Brain pericyte (primary cell): Measurements from ENCODE around the gene PRM3.
"Not testable (repeated sequence)": the region's sequence is repeated elsewhere in the genome, so short reads cannot be mapped to it uniquely, and the experiment has no call there.

Experiments
- DNase-seq: peaks from one replicate; pipeline ENCODE4 v3.0.0-alpha.2; 2012; ENCODE audit warnings: low read depth, low spot score

Gene PRM3

DNA sequence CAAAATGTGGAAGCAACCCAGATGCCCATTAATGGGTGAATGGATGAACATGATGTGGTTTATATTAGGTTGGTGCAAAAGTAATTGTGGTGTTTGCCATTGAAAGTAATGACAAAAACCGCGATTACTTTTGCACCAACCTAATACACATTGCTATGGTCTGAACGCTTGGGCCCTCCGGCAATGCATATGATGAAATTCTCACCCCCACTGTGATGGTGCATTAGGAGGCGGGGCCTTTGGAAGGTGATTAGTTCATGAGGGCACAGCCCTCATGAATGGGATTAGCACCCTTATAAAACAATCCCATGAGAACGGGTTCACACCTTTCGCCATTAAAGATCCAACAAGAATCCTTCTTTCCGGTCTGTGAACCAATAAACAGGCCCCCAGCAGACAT lies 33.0 kb upstream of the PRM3 start:
- no peak for DNase-seq

DNA sequence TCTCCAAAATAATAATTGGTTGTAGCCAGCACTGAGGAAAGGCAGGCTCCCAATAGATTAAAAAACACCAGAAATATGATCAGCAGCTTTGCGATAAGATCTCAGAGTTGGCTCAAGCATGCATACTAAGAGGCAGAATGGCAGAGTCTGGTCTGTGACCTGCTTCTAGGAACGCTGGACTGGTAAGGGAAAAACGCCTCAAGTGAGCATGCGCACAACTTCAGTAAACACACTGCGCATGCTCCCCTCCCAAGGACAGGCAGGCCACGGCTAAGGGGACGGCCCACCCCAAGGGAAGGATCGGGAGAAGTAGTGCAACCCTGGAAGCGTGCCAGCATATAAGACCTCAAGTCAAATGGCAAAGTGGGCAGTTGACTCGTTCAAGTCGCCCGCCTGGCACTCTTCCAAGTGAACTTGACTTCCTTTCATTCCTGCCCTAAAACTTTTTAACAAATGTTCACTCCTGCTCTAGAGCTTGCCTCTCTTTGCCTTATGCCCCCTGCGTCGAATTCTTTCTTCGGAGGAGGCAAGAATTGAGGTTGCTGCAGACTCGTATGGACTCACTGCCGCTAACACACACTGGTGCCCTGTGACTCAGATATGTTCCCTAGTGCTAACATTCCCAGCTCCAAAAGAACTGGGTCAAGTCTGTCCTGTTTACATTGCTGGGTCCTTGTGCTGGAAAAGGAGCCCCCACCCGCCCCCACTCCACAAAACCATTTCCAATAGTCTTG lies 30.1 kb upstream of the PRM3 start:
- no peak for DNase-seq

DNA sequence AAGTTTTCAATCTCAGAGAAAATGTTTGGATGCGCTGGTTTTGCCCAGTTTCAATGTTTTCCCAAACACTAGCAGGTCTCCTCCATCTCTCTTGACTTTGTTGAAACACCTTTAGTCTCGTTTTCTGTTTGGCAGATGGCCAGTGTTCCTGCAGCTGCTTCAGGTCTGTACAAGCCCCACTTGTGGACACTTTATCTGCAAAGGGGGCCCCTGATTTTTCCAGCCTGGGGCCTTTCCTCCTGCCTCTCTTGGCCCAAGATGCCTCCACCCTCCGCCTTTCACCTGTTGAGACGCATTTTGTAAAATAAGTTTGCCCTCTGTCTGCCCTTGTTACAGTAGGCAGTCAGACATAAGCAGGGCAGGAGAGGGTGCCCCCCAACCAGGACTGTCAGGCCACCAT lies 29.5 kb upstream of the PRM3 start:
- no peak for DNase-seq

DNA sequence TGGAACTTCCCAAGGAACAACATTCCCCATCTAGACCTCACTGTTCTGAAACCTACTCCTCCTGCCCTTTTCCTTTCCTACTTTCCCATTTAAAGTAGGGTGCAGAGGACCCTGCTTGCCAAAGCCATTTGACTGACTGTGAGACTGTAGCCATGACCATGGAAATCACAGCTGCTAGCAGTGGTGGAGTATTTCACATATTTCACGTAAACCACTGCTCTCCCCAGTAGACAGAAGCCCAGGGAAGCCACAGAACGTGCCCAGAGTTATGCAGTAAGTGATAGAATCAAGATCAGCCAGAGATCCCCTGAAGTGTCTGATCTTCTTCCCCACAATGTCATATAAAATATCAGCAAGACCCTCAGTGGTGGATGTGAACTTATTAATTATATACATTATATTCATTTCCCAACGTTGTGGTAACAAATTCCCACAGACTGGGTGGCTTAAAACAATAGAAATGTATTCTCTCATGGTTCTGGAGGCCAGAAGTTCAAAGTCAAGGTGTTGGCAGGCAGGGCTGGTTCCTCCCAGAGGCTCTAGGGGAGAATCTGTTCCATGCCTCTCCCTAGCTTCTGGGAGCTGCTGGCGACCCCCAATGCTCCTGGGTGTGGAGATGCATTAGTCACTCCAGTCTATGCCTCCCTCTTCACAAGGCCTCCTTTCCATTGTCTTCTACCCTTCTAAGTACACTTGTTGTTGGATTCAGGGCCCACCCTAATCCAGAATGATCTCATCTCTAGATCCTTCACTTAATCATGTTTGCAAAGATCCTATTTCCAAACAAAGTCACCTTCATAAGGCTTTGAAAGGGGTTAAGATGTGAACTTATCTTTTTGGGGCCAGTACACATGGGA lies 28.4 kb upstream of the PRM3 start:
- no peak for DNase-seq

DNA sequence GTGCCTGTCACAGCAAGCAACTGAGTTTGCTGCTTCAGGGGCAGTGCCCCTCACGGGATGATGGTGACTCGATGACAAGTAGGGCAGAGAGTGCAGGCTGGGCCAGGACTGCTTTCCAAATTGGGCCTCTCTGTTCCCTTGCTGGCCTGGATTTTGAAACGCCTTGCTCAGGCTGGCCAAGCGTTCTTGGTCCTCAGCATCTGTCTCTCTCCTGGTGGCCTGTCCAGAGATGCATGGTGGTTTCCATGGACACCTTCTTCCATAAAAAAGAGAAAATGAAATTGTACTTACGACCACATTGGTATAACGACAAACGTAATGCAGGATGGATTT lies 27.1 kb upstream of the PRM3 start:
- DNase-seq = no peak

DNA sequence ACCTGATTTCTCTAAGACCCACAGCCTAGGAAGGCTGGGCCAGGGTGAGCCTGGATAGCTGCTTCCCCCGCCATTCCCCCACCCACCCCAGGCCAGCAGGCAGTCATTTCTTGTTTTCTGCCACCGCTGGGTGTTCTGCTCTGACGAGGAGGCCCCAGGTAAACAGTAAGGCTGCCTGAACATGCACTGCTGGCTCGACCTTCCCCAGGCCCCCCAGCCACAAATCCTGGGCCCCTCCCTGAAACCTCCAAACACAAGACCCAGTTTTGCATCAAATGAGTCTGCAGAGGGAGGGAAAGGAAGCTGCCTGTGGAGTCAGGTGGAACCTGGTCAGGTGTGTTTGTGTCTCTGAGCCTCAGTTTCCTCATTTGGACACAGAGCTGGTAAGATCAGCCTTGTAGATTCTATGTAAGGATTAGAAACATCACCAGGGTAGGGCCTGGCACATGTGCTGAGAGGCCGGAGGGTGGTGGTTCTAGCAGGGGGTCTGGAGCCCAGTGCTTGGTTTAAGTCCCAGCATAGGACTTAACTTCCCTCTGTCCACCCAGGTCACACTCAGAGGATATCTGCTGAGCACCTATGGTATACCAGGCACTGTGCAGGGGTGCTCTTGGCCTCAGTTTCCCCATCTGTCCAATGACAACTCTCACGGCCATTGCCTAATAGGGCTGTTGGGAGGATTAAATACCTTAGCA lies 26.6 kb upstream of the PRM3 start:
- DNase-seq = no peak

DNA sequence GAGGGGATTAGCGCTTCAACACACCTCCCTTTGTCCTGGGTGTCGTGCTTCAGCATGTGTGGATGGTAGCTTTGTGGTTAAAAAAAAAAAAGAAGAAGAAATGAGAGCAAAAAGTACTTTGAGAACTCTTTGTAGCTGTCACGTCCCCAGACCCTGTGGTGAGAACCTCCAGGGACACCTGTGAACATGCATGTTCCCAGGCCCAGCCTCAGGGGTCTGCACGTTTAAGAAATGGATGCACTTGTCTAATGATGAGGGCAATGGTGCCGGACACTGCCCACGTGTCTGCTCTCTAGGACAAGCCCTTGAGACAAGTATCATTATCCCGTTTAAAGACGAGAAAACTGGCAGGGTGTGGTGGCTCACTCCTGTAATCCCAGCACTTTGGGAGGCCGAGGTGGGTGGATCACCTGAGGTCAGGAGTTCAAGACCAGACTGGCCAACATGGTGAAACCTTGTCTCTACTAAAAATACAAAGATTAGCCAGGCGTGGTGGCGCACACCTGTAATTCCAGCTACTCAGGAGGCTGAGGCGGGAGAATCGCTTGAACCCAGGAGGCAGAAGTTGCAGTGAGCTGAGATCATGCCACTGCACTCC lies 25.6 kb upstream of the PRM3 start:
- not testable (repeated sequence) for DNase-seq

DNA sequence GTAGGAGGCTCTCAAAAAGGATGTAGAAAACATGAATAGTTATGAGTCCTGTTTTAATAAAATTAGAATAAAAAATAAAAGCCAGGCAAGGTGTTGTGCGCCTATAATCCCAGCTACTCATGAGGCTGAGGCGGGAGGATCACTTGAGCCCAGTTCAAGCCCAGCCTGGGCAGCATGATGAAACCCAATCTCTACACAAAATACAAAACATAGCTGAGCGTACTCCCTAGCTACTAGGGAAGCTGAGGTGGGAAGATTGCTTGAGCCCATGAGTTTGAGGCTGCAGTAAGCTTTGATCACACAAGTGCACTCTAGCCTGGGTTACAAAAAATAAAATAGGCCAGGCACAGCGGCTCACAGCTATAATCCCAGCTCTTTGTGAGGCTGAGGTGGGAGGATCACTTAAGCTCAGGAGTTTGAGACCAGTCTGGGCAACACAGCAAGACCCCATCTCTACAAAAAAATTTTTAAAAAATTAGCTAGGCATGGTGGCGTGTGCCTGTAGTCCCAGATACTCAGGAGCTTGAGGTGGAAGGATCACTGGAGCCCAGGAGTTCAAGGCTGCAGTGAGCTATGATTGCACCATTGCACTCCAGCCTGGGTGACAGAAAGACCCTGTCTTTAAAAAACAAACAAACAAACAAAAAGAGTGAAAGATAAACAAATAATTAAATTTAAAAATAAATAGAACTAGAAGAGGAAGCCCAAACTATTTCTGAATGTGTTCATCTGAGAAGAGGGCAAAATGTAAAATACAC lies 24.9 kb upstream of the PRM3 start:
- DNase-seq = no peak

DNA sequence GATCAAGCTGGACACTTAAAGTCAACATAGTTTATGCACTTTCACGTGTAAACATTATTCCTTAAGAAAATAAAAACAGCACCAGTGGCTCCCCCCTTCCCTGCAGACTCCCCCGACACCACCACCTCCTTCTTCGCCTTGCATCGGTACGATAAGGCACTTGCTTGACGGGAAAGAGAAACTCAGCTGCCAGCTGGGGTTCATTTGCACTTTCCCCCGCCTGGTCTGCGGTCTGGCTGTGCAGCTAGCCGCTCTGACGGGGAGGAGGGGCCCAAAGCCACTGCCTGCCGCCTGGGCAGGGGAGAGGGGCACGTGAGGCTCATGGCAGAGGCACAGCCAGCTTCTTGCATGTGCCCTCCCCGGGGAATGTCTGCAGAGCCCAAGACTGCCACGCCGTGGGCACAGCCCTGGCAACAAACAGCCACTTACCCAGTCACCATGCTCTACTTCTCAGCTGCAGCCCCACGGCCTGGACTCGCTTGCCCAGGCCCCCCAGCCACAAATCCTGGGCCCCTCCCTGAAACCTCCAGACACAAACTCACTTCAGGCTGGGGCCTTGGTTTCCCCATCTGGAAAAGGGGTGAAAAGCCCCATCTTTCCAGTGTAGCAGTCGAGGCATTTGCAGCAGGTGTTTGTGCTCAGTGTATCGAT lies 24.2 kb upstream of the PRM3 start:
- DNase-seq = no peak

DNA sequence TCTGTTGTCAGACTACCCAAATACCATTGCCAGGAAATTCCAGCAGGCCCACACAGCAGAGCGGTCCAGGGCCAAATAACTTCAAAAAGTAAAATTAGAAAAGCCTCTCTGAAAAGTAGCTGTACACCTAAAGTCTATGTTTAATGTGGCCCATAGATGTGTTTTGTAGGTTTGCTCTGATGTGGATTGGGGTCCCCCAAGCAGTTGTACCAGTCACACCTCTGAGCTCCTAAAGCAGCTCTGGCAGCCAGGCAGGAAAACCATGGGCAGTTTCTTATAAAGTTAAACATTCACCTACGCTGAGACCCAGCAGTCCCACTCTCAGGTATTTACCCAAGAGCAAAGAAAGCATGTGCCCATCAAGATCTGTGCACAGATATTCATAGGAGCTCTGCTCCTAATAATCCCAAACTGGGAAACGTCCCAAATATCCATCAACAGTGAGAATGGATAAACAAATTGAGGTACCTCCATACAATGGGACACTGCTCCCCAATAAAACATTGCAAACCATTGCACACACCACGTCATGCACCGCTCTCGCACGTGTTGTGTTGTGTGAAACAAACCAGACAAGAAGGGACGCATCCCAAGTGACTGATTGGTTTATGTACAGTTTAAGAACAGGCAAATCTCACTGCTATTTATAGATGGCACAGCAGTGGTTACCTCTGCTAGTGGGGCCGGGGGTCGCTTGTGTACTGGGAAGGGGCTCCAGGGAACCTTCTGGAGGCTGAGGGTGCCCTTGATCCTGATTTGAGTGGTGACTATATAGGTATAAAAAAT lies 23.5 kb upstream of the PRM3 start:
- DNase-seq = no peak

DNA sequence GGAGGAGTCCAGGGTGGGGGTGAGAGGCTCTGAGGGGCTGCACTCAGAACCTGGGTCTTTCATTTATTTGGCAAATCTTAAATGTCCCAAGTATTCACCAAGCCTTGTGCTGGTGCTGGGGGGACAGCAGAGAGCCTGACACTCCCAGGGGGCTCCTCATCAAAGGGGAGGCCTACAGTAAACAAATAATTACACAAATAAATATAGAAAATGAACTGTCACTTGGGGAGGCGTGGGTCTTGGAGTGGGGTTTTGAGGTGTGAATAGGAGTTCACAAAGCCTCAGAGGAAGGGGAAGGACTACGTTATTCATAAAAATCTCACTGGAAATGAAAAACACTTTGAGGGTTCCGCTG lies 22.9 kb upstream of the PRM3 start:
- DNase-seq = no peak

DNA sequence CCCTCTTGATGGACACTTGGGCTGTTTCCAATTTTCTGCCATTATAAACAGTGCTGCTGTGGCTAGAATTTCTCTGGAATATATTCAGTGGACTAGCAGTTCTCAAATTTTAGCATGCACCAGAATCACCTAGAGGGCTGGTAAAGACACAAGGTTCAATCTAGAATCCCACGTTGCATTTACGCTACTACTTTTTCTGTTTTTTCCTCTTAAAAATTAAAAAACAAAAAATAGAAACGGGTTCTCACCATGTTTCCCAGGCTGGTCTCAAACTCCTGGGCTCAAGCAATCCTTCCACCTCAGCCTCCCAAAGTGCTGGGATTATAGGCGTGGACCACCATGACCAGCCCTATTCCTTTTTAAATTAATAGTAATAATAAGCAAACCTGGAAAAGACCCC lies 22.2 kb upstream of the PRM3 start:
- no peak for DNase-seq

DNA sequence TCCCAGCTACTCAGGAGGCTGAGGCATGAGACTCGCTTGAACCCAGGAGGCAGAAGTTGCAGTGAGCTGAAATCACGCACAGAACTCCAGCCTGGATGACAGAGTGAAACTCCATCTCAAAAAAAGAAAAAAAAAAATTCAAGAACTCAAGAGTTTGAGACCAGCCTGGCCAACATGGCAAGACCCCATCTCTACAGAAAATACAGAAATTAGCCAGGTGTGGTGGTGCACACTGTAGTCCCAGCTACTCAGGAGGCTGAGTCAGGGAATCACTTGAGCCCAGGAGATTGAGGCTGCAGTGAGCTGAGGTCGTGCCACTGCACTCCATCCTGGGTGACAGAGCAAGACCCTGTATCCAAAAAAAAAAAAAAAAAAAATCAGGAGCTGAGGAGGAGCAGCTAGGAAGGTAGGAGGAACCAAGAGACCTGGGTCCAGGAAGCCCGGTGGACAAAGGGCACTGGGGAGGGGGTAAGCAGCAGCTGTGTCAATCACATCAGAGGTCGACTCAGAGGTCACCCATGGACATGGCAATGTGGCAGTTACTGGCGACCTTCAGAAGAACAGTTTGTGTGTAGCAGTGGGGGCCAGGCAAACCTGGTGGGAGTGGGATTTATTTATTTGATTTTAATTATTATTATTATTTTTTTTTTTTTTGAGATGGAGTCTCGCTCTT lies 18.8 kb upstream of the PRM3 start:
- DNase-seq = no peak

DNA sequence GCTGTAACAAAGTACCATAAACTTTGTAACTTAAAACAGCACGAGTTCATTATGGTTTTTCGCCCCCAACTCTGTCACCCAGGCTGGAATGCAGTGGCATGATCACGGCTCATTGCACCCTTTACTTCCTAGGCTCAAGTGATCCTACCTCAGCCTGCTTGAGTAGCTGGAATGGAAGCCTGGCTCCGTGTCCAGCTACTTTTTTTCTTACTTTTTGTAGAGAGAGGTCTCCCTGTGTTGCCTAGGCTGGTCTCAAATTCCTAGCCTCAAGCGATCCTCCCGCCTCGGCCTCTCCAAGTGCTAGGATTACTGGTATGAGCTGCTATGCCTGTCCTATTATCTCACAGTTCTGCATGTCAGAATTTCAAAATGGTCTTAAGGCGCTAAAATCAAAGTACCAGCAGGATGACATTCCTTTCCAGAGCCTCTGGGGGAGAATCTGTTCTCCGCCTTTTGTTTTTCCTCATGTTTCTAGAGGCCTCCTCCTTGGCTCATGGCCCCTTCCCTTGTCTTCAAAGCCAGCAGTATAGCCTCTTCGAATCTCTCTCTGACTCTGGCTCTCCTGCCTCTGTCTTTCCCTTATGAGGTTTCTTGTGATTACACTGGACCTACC lies 17.8 kb upstream of the PRM3 start:
- DNase-seq = no peak

DNA sequence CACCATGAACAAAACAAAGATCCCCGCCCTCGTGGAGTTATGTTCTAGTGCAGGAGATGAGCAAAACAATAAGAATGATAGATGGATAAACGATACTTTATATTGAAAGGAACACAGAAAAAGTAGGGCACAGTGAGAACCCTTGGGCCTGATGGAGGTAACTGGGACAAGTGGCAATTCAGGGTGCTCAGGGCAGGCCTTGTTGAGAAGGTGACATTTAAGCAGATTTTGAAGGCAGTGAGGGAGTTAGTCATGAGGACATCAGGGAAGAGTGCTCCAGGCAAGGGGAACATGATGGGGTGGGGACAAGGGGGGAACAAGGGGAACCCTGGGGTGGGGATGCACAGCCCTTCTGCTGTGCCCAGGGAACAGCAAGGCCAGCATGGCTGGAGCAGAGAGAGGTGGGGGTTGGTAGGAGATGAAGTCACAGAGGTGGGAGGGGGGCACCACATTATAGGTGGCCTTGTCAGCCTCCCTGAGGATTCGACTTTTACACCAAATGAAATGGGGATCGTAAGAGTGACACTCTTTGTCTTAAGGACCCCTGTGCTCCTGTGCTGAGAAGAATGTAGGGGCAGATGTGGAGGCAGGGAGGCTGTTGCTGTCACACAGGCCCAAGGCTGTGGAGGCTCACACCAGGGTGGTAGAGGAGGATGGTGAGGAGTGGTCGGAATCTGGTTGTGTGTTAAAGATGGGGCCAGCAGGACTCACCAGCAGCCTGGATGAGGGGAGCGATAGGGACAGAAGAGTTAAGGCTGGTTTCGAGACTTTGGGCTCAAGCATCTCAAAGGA lies 16.9 kb upstream of the PRM3 start:
- no peak for DNase-seq

DNA sequence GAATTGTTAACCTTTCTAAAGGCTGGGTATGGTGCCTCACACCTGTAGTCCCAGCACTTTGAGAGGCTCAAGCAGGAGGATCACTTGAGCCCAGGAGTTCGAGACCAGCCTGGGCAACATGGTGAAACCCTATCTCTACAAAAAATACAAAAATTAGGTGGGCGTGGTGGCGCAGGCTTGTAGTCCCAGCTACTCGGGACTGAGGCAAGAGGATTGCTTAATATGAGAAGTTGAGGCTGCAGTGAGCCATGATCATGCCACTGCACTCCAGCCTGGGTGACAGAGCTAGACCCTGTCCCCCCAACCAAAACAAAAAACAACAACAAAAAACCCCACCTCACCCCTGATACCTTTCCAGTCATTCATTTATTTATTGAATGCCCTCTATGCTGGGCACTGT lies 16.3 kb upstream of the PRM3 start:
- DNase-seq = not testable (repeated sequence)

DNA sequence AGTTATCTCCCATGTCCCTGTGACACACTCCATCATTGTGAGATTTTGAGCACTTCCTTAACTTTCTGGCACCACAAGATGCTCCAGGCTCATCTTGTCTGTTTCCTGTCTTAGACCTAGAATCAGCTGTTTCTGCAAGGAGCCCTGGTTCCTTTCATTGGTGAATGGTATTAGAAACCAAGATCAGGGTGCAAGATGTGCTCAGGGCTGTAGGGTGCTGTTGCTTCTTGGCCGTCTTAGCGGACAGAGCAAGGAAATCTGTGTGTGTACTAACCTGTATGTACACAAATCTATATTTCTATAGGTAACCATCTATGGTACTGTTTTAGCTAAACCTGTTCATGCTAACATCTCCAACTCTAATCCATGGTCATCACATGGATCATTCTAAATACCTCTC lies 15.8 kb upstream of the PRM3 start:
- no peak for DNase-seq

DNA sequence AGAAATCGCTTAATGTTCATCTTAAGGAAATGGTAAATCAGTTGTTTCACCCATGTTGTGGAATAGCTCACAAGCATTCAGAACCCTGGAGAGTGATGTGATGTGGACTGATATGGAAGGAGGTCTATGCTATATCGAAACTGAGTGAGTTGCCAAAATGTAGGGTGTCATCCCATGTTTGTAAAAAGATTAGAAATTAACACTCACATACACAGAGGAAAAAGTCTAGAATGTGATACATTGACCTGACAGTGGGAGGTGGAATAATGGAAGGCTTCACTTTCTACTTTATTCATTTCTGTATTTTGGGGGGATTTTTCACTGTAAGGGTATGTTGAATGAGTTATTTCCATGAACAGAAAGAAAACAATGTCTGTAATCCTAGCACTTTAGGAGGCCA lies 12.4 kb upstream of the PRM3 start:
- DNase-seq = no peak

DNA sequence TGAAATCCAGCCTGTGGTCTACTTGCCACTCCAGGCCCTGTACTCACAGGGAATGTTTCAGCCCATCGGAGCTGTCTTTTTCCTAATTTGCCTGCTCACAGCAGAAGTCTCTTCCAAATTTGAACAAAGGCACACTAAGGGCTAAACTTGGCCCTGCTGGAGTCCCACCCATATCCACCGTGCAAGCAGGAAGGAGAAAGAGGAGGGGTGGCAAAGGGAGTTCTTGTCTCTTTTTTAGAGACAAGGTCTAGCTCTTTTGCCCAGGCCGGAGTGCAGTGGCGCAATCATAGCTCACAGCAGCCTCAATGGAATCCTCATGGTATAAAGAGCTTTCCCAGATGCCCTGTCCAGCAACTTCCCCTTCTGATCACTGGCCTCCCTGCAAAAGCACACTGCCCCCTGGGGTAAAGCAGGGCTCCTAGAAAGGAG lies 10.4 kb upstream of the PRM3 start:
- no peak for DNase-seq
